Cardiac fibroblast (primary cell): Measurements from ENCODE around the gene KLHDC7B.

ENCODE experiments used
- DNase-seq, 2 donors: peaks; one replicate each; pipeline versions ENCODE4 v3.0.0 to v3.0.0-alpha.2; 2010; ENCODE audit warnings: low read depth in 2 of 2
- H3K4me3 ChIP-seq, 2 donors: replicated peaks in 1 of 2; 1 replicate in 1 of 2; 2 replicates in 1 of 2; pipeline ENCODE4 v1.5.1; 2011; ENCODE audit warnings: low read depth in 2 of 2, low read length in 2 of 2, mild to moderate bottlenecking in 2 of 2, moderate library complexity in 1 of 2
- TF ChIP-seq, protein P1 (sequence below): IDR thresholded peaks from one replicate; pipeline ENCODE4 v1.5.1; 2011; ENCODE audit warnings: low read depth, mild to moderate bottlenecking, low read length, inconsistent platforms

The KLHDC7B gene

GRCh38 chr22:50599816-50600455 lies 54.2 kb downstream of the KLHDC7B start:
- TF ChIP-seq, protein P1, sequence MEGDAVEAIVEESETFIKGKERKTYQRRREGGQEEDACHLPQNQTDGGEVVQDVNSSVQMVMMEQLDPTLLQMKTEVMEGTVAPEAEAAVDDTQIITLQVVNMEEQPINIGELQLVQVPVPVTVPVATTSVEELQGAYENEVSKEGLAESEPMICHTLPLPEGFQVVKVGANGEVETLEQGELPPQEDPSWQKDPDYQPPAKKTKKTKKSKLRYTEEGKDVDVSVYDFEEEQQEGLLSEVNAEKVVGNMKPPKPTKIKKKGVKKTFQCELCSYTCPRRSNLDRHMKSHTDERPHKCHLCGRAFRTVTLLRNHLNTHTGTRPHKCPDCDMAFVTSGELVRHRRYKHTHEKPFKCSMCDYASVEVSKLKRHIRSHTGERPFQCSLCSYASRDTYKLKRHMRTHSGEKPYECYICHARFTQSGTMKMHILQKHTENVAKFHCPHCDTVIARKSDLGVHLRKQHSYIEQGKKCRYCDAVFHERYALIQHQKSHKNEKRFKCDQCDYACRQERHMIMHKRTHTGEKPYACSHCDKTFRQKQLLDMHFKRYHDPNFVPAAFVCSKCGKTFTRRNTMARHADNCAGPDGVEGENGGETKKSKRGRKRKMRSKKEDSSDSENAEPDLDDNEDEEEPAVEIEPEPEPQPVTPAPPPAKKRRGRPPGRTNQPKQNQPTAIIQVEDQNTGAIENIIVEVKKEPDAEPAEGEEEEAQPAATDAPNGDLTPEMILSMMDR, result no peak
- no peak overlapping the region for H3K4me3 ChIP-seq
- DNase-seq, result peak; percentile 29 to 38

- TF ChIP-seq, protein P1, result no peak
- no peak for DNase-seq
- H3K4me3 ChIP-seq, result peak within 1 kb of the TSS; percentile 22 to 24
These were observed 54.8 kb downstream of the KLHDC7B start, which contains the start of gene MAPK8IP2 for GRCh38 chr22:50600538-50600937. MAPK8IP2 (plus strand) TSS chr22:50600793; CDS start chr22:50600819, 26 bp downstream.
